GM12878 (cell line): ENCODE results near the gene MOB2. TPM values are rescaled to one million over a fixed set of nuclear protein-coding genes. Genes with fewer than 3 reads are reported as not detected.

ENCODE experiments used
- ATAC-seq: fragments of 200-7000 bp; cut with Tn5 transposase; 3 replicates; pipeline ENCODE4 v1.9.1; 2020; ENCODE audit warnings: mild to moderate bottlenecking, moderate library complexity
- BruUV-seq: library from RNA; stranded (reverse); fragments of 400-500 nt; replicated peaks from 2 replicates; lab custom pipeline; 2021; lab: Mats Ljungman, UMichigan
- CTCF ChIA-PET: fragments of 300-600 bp; sonication (Branson Sonifier 250); formaldehyde crosslinking; extraction: SDS; loops from one replicate; lab custom pipeline; 2021; ENCODE audit warnings: inconsistent platforms; lab: Yijun Ruan, JAX
- POLR2A ChIA-PET: fragments of 350-600 bp; formaldehyde crosslinking; extraction: SDS; loops from one replicate; lab custom pipeline; 2021; ENCODE audit warnings: inconsistent platforms; lab: Charles Lee
- RAD21 ChIA-PET: fragments of 300-600 bp; sonication (Branson Sonifier 250); formaldehyde crosslinking; loops from one replicate; lab custom pipeline; 2023; ENCODE audit warnings: antibody characterized with exemption; ENCODE audit not compliant: unreplicated experiment; lab: Charles Lee
- SMC1A ChIA-PET: fragments of 300-600 bp; sonication (Branson Sonifier 250); formaldehyde crosslinking; loops from one replicate; lab custom pipeline; 2023; ENCODE audit not compliant: unreplicated experiment, uncharacterized antibody; lab: Charles Lee
- DNase-seq: peaks from one replicate; pipeline ENCODE4 v3.0.0-alpha.2; 2011; ENCODE audit warnings: low read depth, low spot score
- FAIRE-seq: peaks from 3 replicates; lab custom pipeline; 2011; peaks lifted over from hg19 to GRCh38; lab: Jason Lieb, UNC
- H2AFZ ChIP-seq: 2 replicates; pipeline ENCODE4 v1.6.0; 2011; ENCODE audit warnings: low read depth, low read length, control low read depth; ENCODE audit not compliant: control insufficient read depth
- H3K27ac ChIP-seq: 2 replicates; pipeline ENCODE4 v1.5.1; 2011; ENCODE audit warnings: control low read depth; ENCODE audit not compliant: control insufficient read depth, insufficient read depth
- H3K27me3 ChIP-seq, 2 experiments: replicated peaks in 1 of 2; 2 replicates each; pipeline versions ENCODE4 v1.6.0 to v1.6.1; 2011; ENCODE audit warnings: low read length in 1 of 2; ENCODE audit not compliant: control insufficient read depth in 2 of 2, insufficient read depth in 2 of 2
- H3K36me3 ChIP-seq, 2 experiments: 2 replicates each; pipeline ENCODE4 v1.5.1; 2011; ENCODE audit warnings: low read length in 1 of 2; ENCODE audit not compliant: control insufficient read depth in 2 of 2, insufficient read depth in 2 of 2
- H3K4me1 ChIP-seq: 2 replicates; pipeline ENCODE4 v1.6.1; 2011; ENCODE audit warnings: mild to moderate bottlenecking, low read length, moderate library complexity, mixed read lengths; ENCODE audit not compliant: control insufficient read depth, insufficient read depth
- H3K4me2 ChIP-seq: 2 replicates; pipeline ENCODE4 v1.6.0; 2011; ENCODE audit warnings: control low read depth; ENCODE audit not compliant: control insufficient read depth, insufficient read depth
- H3K4me3 ChIP-seq: fragments of 200-600 bp; sonication (generic); 2 replicates; pipeline ENCODE4 v1.5.1; 2016
- H3K79me2 ChIP-seq: 2 replicates; pipeline ENCODE4 v1.6.0; 2011; ENCODE audit warnings: low read length; ENCODE audit not compliant: control insufficient read depth, insufficient read depth
- H3K9ac ChIP-seq: 2 replicates; pipeline ENCODE4 v1.8.0; 2011; ENCODE audit warnings: low read length, control low read depth, mixed read lengths; ENCODE audit not compliant: control insufficient read depth, insufficient read depth
- H3K9me3 ChIP-seq: replicated peaks from 3 replicates; pipeline ENCODE4 v1.5.1; 2011; ENCODE audit warnings: mild to moderate bottlenecking, low read length; ENCODE audit not compliant: control insufficient read depth, insufficient read depth
- H4K20me1 ChIP-seq: 2 replicates; pipeline ENCODE4 v1.6.0; 2011; ENCODE audit not compliant: control insufficient read depth, insufficient read depth
- ASH2L ChIP-seq: fragments of 300-600, 200-600 bp; sonication (generic); IDR thresholded peaks from 2 replicates; pipeline ENCODE4 v1.6.1; 2017; ENCODE audit warnings: low read depth, mild to moderate bottlenecking, borderline replicate concordance
- ATF2 ChIP-seq: IDR thresholded peaks from 2 replicates; pipeline ENCODE4 v1.6.1; 2012; ENCODE audit warnings: low read length, inconsistent platforms
- ATF7 ChIP-seq: fragments of 450-650 bp; IDR thresholded peaks from 2 replicates; pipeline ENCODE4 v1.6.1; 2016; ENCODE audit warnings: low read depth, mild to moderate bottlenecking
- BCL3 ChIP-seq: IDR thresholded peaks from 2 replicates; pipeline ENCODE4 v1.6.1; 2011; ENCODE audit warnings: borderline replicate concordance, low read depth, mild to moderate bottlenecking, moderate library complexity, low read length; ENCODE audit not compliant: insufficient read depth, poor library complexity, severe bottlenecking
- JUNB ChIP-seq: IDR thresholded peaks from 2 replicates; pipeline ENCODE4 v1.6.1; 2016; ENCODE audit warnings: antibody characterized with exemption, mild to moderate bottlenecking
- LARP7 ChIP-seq: fragments of 450-650 bp; IDR thresholded peaks from 2 replicates; pipeline ENCODE4 v1.6.1; 2017; ENCODE audit warnings: mild to moderate bottlenecking
- MEF2A ChIP-seq: IDR thresholded peaks from 2 replicates; pipeline ENCODE4 v1.6.1; 2011; ENCODE audit warnings: low read depth, mild to moderate bottlenecking, low read length, moderate library complexity; ENCODE audit not compliant: insufficient read depth
- MEF2B ChIP-seq: fragments of 450-650 bp; IDR thresholded peaks from 2 replicates; pipeline ENCODE4 v1.6.1; 2018; ENCODE audit warnings: mild to moderate bottlenecking, moderate library complexity; ENCODE audit not compliant: partially characterized antibody, poor library complexity, severe bottlenecking
- NFIC ChIP-seq: IDR thresholded peaks from 2 replicates; pipeline ENCODE4 v1.6.1; 2012; ENCODE audit warnings: low read depth, mild to moderate bottlenecking, inconsistent platforms, low read length, moderate library complexity
- NFYA ChIP-seq: IDR thresholded peaks from 2 replicates; pipeline ENCODE4 v1.6.1; 2011; ENCODE audit warnings: low read depth, mild to moderate bottlenecking, low read length, improper control_type of control experiment, borderline replicate concordance
- NR2C1 ChIP-seq: fragments of 450-650 bp; IDR thresholded peaks from 2 replicates; pipeline ENCODE4 v1.6.1; 2017; ENCODE audit warnings: antibody characterized with exemption, mild to moderate bottlenecking, moderate library complexity
- PAX5 ChIP-seq: IDR thresholded peaks from 2 replicates; pipeline ENCODE4 v1.6.1; 2011; ENCODE audit warnings: low read depth, low read length, borderline replicate concordance
- PKNOX1 ChIP-seq: fragments of 450-650 bp; IDR thresholded peaks from 2 replicates; pipeline ENCODE4 v1.6.1; 2016; ENCODE audit warnings: mild to moderate bottlenecking
- POLR2AphosphoS5 ChIP-seq: IDR thresholded peaks from 2 replicates; pipeline ENCODE4 v1.6.1; 2011; ENCODE audit warnings: mild to moderate bottlenecking, low read length, inconsistent platforms
- RELB ChIP-seq: fragments of 450-650 bp; IDR thresholded peaks from 2 replicates; pipeline ENCODE4 v1.6.1; 2017; ENCODE audit warnings: low read depth, mild to moderate bottlenecking, moderate library complexity
- ZNF384 ChIP-seq: IDR thresholded peaks from 2 replicates; pipeline ENCODE4 v1.6.1; 2012; ENCODE audit warnings: low read depth, mild to moderate bottlenecking, low read length, improper control_type of control experiment, borderline replicate concordance
- WGBS: methylation state at CpG from one replicate; pipeline ENCODE4 v1.1.6; 2016; ENCODE audit warnings: low lambda C conversion rate; ENCODE audit not compliant: insufficient replicate concordance, insufficient coverage; ENCODE audit errors: missing lambda C conversion rate; 5-methylcytosine and 5-hydroxymethylcytosine counted together
- in situ Hi-C: fragments of 300-500 bp; cut with MboI; formaldehyde crosslinking; loops from 9 replicates; pipeline ENCODE4 v1.14.3; 2018; ENCODE audit warnings: mixed read lengths
- intact Hi-C: fragments of 100-400 bp; cut with micrococcal nuclease; formaldehyde crosslinking; loops from one replicate; pipeline ENCODE4 v1.14.2; 2022; ENCODE audit not compliant: unreplicated experiment
- polyA plus RNA-seq, 11 experiments: library from polyadenylated mRNA; depleted of rRNA in 4 of 11; unstranded in 6 of 11; stranded (reverse) in 5 of 11; fragments of >200 nt; fragmentation: Nextera tagmentation in 4 of 11; fragmentation: Illumina TruSeq in 1 of 11; extraction: Ambion mirVana in 4 of 11; extraction: Trizol in 1 of 11; gene quantifications; 1 replicate in 1 of 11; 2 replicates in 10 of 11; pipeline versions ENCODE4 v1.2.1 to v1.2.3, GENCODE V29; 2011 to 2016; ENCODE audit warnings: inconsistent platforms in 2 of 11, missing spikeins in 2 of 11, low read depth in 1 of 11
- total RNA-seq, 4 experiments: library from RNA; depleted of rRNA in 3 of 4; stranded (reverse); fragments of >200 nt in 3 of 4; fragmentation: Illumina TruSeq in 1 of 4; extraction: Trizol in 1 of 4; gene quantifications; 2 replicates each; pipeline versions ENCODE4 v1.2.1 to v1.2.3, GENCODE V29; 2013 to 2021

MOB2 gene
- total and polyA plus RNA-seq, 10 of the 15 experiments (the other 5 are each of a cell fraction or from before 2014, with no cell fraction given) = 0.10 to 34.6 (median 15.5) TPM

- peak overlapping the region; percentile 62 for H3K27ac ChIP-seq
- in situ Hi-C loops (no loop called here), intact Hi-C loops (no loop called here)
- no peak for FAIRE-seq
- H3K79me2 ChIP-seq = peaks cover 4% of the 10 kb centered on the region
- TF ChIP-seq POLR2AphosphoS5 (peak; percentile 22; the same call in 1 of the 2 replicates), ATF2 (no peak), JUNB (no peak; the same call in 1 of the 2 replicates), PAX5 (no peak), RELB (peak; percentile 53), ZNF384 (0 out of 2 replicates have a peak, but pooled peaks have one; percentile 12), BCL3 (peak; percentile 1), MEF2B (peak; percentile 40), ASH2L (no peak), NFYA (no peak), ATF7 (peak; percentile 77; the same call in 1 of the 2 replicates), PKNOX1 (peak; percentile 12; the same call in 1 of the 2 replicates), LARP7 (no peak), MEF2A (no peak), NFIC (peak; percentile 11; the same call in 1 of the 2 replicates), NR2C1 (no peak)
- no peaks in the 10 kb centered on the region for H3K27me3 ChIP-seq
- RAD21 ChIA-PET = interaction anchor here (2.1 kb wide), 1 partner anchor 52 kb away, joined by 11 read pairs; no protein-coding TSS in a partner anchor
- 6% methylated on average over 8 of the region's 8 CpGs for WGBS
- H3K9ac ChIP-seq = peak overlapping the region; percentile 67
- peaks cover 10% of the 10 kb centered on the region for H3K4me1 ChIP-seq
- SMC1A ChIA-PET = interaction anchor here (1.8 kb wide), 1 partner anchor 53 kb away, joined by 8 read pairs; no protein-coding TSS in a partner anchor
- H3K9me3 ChIP-seq = no peaks in the 10 kb centered on the region
- CTCF ChIA-PET = interaction anchor here (0.7 to 2.0 kb wide), 5 partner anchors 15 to 328 kb away, joined by 3 to 9 read pairs (median 3); partner anchors contain the start of gene DUSP8
- ATAC-seq = peak; percentile 68
- POLR2A ChIA-PET = interaction anchor here (0.5 to 1.8 kb wide), 2 partner anchors 15 to 683 kb away, joined by 3 to 6 read pairs; no protein-coding TSS in a partner anchor
- no TSS peak for BruUV-seq
- H3K36me3 ChIP-seq = peaks cover 0 to 1% of the 10 kb centered on the region in 2 experiments; a peak in 1 of 4 replicates
- no peaks in the 10 kb centered on the region for H4K20me1 ChIP-seq
- no peak for DNase-seq
- H3K4me2 ChIP-seq = peak overlapping the region; percentile 67
- peak overlapping the region; percentile 69 for H2AFZ ChIP-seq
- peak overlapping the region; percentile 48; the same call in 1 of the 2 replicates for H3K4me3 ChIP-seq
Measured at GRCh38 chr11:1522081-1522424, 35.5 kb upstream of the MOB2 start.
